ENCODE measurements around the gene TSPAN31. TPM values are rescaled to one million over a fixed set of nuclear protein-coding genes. Genes with fewer than 3 reads are reported as not detected.

Gene TSPAN31
- polyA plus RNA-seq, 1 donor (not counting 4 experiments of a cell fraction or from before 2014, with no cell fraction given) = 47.7 TPM

GRCh38 chr12:57729321-57729844 is 15.5 kb upstream of the TSPAN31 start:
- H3K36me3 ChIP-seq (ENCODE audit: control insufficient read depth in 2 of 2, extremely low read depth in 1 of 2, insufficient read depth in 2 of 2, low read length in 2 of 2) = peaks cover 0 to 3% of the 10 kb centered on the region in 2 experiments
- H3K27ac ChIP-seq (ENCODE audit: control insufficient read depth, insufficient read depth, low read length) = no peak overlapping the region
- H3K27me3 ChIP-seq (ENCODE audit: control insufficient read depth, extremely low read depth, insufficient read depth, low read length) = peaks cover 7% of the 10 kb centered on the region
- H3K79me2 ChIP-seq (ENCODE audit: control insufficient read depth, insufficient read depth, low read length) = no peaks in the 10 kb centered on the region
- H3K4me1 ChIP-seq (ENCODE audit: control insufficient read depth, extremely low read depth, insufficient read depth, low read length) = peaks cover 6% of the 10 kb centered on the region
- no peaks in the 10 kb centered on the region for H4K20me1 ChIP-seq (ENCODE audit: control insufficient read depth, extremely low read depth, insufficient read depth, low read length)
- H2AFZ ChIP-seq (ENCODE audit: control insufficient read depth, low read length) = no peak overlapping the region
- H3K9me3 ChIP-seq (ENCODE audit: control insufficient read depth, low read depth, low read length) = no peaks in the 10 kb centered on the region
- dilution Hi-C loops (cut with MboI; ENCODE audit: extremely low pct_ligation_motif_present, low sequenced_read_pairs) = loop anchor here (25.0 kb wide), 1 partner anchor 142 kb away; the partner anchor contains the start of gene PIP4K2C
- H3K9me1 ChIP-seq (ENCODE audit: control insufficient read depth, extremely low read depth, insufficient read depth, low read length) = no peaks in the 10 kb centered on the region
- DNase-seq (ENCODE audit: low read depth, low spot score) (no peak), FAIRE-seq (no peak)
- H3K4me2 ChIP-seq (ENCODE audit: control insufficient read depth, extremely low read depth, insufficient read depth, low read depth, low read length) = no peak overlapping the region
- H3K4me3 ChIP-seq (ENCODE audit: control insufficient read depth in 2 of 3, extremely low read depth in 1 of 3, insufficient read depth in 2 of 3, low read depth in 1 of 3, low read length in 3 of 3) = no peak overlapping the region
- H3K9ac ChIP-seq (ENCODE audit: control insufficient read depth, extremely low read depth, insufficient read depth, low read length) = no peak overlapping the region
- TF ChIP-seq, protein P1, sequence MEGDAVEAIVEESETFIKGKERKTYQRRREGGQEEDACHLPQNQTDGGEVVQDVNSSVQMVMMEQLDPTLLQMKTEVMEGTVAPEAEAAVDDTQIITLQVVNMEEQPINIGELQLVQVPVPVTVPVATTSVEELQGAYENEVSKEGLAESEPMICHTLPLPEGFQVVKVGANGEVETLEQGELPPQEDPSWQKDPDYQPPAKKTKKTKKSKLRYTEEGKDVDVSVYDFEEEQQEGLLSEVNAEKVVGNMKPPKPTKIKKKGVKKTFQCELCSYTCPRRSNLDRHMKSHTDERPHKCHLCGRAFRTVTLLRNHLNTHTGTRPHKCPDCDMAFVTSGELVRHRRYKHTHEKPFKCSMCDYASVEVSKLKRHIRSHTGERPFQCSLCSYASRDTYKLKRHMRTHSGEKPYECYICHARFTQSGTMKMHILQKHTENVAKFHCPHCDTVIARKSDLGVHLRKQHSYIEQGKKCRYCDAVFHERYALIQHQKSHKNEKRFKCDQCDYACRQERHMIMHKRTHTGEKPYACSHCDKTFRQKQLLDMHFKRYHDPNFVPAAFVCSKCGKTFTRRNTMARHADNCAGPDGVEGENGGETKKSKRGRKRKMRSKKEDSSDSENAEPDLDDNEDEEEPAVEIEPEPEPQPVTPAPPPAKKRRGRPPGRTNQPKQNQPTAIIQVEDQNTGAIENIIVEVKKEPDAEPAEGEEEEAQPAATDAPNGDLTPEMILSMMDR (optimal IDR thresholded peaks at IDR 0.05 in 1 of 3, IDR thresholded peaks at IDR 0.05 in 1 of 3, conservative IDR thresholded peaks at IDR 0.05 in 1 of 3; ENCODE audit: extremely low read depth in 1 of 3, insufficient read depth in 2 of 3, low read length in 3 of 3) = no peak
- no peak for TF ChIP-seq EZH2 (IDR thresholded peaks at IDR 0.05; ENCODE audit: low read length)

DNA sequence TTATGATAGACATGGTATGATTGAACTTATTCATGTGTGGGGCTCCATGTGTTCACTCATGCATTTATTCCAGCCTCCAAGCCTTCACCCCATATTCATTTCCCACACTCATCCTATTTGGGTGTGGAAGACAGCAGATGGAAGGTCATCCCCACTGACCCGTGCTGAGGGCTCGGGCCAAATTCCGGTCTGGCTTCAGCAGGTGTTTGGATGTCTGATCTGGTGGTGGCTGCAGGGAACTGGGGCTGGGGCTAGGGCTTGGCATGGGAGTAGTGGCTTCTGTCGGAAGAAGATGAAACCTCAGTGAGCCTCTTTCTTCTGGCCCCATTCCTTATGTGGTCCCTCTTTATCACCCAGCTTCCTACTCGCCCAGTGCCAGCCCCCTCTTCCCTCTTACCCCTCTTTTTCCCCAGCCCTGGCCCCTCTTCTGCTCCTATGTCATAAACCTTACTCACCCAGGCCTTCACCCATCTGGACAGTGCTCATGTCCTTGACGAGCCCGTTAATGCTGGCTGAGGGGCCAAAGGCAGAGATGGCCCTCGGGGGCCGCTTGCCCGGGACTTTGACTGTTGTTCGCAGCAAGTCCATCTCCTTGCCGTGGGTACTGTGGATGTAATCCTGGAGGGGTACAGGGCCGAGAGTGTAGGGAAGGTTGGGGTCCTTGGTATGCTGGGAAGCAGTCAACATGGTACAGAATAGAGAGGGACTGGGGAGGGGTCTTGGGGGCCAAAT is 14.3 kb upstream of the TSPAN31 start:
- Histone ChIP-seq H3K27ac (ENCODE audit: control insufficient read depth, insufficient read depth, low read length) (no peak overlapping the region), H3K9ac (ENCODE audit: control insufficient read depth, extremely low read depth, insufficient read depth, low read length) (no peak overlapping the region), H3K4me3 (ENCODE audit: control insufficient read depth in 2 of 3, extremely low read depth in 1 of 3, insufficient read depth in 2 of 3, low read depth in 1 of 3, low read length in 3 of 3) (no peak overlapping the region), H3K4me2 (ENCODE audit: control insufficient read depth, extremely low read depth, insufficient read depth, low read depth, low read length) (no peak overlapping the region), H3K27me3 (ENCODE audit: control insufficient read depth, extremely low read depth, insufficient read depth, low read length) (peaks cover 12% of the 10 kb centered on the region), H4K20me1 (ENCODE audit: control insufficient read depth, extremely low read depth, insufficient read depth, low read length) (no peaks in the 10 kb centered on the region), H3K4me1 (ENCODE audit: control insufficient read depth, extremely low read depth, insufficient read depth, low read length) (peaks cover 11% of the 10 kb centered on the region), H2AFZ (ENCODE audit: control insufficient read depth, low read length) (no peak overlapping the region), H3K9me1 (ENCODE audit: control insufficient read depth, extremely low read depth, insufficient read depth, low read length) (no peaks in the 10 kb centered on the region), H3K79me2 (ENCODE audit: control insufficient read depth, insufficient read depth, low read length) (no peaks in the 10 kb centered on the region), H3K9me3 (ENCODE audit: control insufficient read depth, low read depth, low read length) (no peaks in the 10 kb centered on the region), H3K36me3 (ENCODE audit: control insufficient read depth in 2 of 2, extremely low read depth in 1 of 2, insufficient read depth in 2 of 2, low read length in 2 of 2) (peaks cover 0 to 3% of the 10 kb centered on the region in 2 experiments)
- dilution Hi-C loops (cut with MboI; ENCODE audit: extremely low pct_ligation_motif_present, low sequenced_read_pairs) = loop anchor here (25.0 kb wide), 1 partner anchor 143 kb away; the partner anchor contains the start of gene PIP4K2C
- TF ChIP-seq, protein P1 (optimal IDR thresholded peaks at IDR 0.05 in 1 of 3, IDR thresholded peaks at IDR 0.05 in 1 of 3, conservative IDR thresholded peaks at IDR 0.05 in 1 of 3; ENCODE audit: extremely low read depth in 1 of 3, insufficient read depth in 2 of 3, low read length in 3 of 3) = no peak
- no peak for TF ChIP-seq EZH2 (IDR thresholded peaks at IDR 0.05; ENCODE audit: low read length)
- DNase-seq (ENCODE audit: low read depth, low spot score) = no peak
- FAIRE-seq = no peak

Data from keratinocyte (primary cell).